Right lobe of liver (tissue), 4 donors: Measurements from ENCODE around the gene FLNB.

ENCODE experiments used
- CTCF ChIP-seq, 4 donors: fragments of 200-600 bp in 3 of 4; fragments of 450-650 bp in 1 of 4; IDR thresholded peaks; one replicate each; pipeline versions ENCODE4 v1.5.1 to v1.8.0; 2016 to 2022; ENCODE audit warnings: antibody characterized with exemption in 4 of 4, mild to moderate bottlenecking in 2 of 4
- POLR2A ChIP-seq: fragments of 450-650 bp; IDR thresholded peaks from one replicate; pipeline ENCODE4 v1.6.1; 2017; ENCODE audit warnings: antibody characterized with exemption, mild to moderate bottlenecking
- donor health status: DM: no; HTN: no; CAD: no.
- donor health status: DM: no; HTN: no; CAD: no.
- donor health status: DM: no; HTN: yes; CAD: no.

DNA sequence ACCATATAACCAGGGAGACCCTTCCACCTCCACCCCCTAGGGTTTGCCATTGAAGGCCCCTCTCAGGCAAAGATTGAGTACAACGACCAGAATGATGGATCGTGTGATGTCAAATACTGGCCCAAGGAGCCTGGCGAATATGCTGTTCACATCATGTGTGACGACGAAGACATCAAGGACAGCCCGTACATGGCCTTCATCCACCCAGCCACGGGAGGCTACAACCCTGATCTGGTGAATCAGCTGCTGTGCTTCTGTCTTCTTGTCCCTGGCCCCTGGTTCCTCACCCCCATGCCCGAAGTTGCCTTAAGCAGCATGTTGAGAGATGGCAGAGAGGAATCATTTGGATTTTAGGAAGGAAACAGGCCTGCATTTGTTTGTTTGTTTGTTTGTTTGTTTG is 98.4 kb downstream of the FLNB start:
- TF ChIP-seq CTCF (IDR thresholded peaks at IDR 0.05) (no peak), POLR2A (no peak)
